NOMO-1 treated with dmso at 0.1 percent for 144 hours (cell line): ENCODE data around the gene KIRREL1.

Experiments
- DNase-seq: peaks from one replicate; lab custom pipeline; 2025; ENCODE audit not compliant: unreplicated experiment; lab: John Stamatoyannopoulos, UW

The KIRREL1 gene

GRCh38 chr1:158067662-158068061 is 74.2 kb downstream of the KIRREL1 start:
- DNase-seq: no peak

GRCh38 chr1:158068918-158069317 is 75.5 kb downstream of the KIRREL1 start:
- DNase-seq: no peak

GRCh38 chr1:158071138-158071537 is 77.7 kb downstream of the KIRREL1 start:
- no peak for DNase-seq

DNA sequence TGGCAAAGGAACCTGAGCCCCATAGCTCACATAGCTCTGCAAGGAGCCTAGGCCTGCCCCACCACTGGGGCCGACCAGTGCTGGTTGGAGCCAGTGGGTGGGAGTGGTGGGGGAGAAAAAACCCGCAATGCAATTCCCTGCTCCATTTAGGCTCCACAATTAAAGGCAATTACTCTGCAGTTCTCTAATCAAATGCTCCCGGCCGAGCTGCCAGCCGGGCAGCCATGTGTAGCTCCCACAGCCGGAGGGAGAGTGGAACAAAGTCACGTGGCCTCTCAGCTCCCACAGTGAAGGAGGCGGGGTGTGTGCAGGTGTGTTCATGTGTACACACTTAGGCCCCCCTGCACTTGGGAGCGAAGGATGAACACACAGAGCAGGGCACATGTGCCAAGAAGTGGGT is 81.6 kb downstream of the KIRREL1 start:
- no peak for DNase-seq

GRCh38 chr1:158076441-158076840 is 83.0 kb downstream of the KIRREL1 start:
- no peak for DNase-seq

DNA sequence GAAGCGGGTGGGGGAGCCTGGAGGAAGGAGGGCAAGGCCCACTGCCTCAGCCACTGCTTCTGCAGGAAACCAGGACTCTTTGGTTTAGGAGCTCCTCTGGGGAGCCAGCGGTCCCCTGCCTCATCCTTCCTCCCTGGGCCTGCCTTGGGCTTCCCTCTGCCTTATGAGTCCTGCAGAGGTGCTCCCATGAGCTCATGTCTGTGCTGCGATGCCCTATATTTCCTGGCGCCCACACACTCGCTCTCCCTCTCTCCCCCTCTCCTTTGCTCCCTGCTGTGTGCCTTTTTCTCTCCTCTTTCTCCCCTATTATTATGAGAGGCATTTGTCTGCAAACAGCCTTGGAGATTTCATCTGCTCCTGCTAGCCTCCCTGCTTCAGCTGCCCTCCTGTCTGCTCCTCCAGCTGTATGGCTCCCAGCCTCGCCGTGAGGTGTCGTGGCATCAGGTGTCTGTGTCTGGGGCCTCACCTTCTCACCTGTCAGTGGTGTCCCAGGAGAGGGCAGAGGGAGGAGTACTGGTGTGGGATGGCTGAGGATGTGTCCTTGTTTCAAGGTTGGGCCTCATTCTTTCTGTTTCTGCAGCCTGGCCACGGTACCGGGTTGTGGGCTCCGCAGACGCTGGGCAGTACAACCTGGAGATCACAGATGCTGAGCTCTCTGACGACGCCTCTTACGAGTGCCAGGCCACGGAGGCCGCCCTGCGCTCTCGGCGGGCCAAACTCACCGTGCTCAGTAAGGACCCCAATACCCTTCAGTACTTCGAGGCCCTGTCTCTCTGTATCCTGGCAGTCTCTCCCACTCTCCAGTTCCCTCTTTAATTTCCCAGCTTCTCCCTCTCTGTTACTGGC is 84.2 kb downstream of the KIRREL1 start:
- no peak for DNase-seq

GRCh38 chr1:158078569-158079080 is 85.2 kb downstream of the KIRREL1 start:
- DNase-seq: no peak

DNA sequence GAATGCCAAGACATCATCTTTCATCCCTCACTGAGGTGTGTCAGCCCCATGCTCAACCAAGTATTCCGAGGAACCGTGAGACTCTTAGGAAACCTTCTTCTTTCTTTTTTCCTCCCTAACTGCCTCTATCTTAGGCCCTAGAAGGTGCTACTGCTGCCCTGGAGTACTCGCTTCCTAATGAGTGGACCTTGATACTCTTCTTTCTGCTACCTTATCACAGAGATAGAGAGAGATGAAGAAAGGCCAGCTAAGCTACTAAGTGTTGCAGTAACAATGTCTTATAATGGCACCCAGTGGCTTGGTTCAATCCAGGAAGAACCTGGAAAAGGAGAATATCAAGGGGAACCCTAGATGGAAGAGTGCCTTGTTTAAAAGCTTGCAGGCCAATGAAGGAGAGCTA is 86.6 kb downstream of the KIRREL1 start:
- DNase-seq: no peak

DNA sequence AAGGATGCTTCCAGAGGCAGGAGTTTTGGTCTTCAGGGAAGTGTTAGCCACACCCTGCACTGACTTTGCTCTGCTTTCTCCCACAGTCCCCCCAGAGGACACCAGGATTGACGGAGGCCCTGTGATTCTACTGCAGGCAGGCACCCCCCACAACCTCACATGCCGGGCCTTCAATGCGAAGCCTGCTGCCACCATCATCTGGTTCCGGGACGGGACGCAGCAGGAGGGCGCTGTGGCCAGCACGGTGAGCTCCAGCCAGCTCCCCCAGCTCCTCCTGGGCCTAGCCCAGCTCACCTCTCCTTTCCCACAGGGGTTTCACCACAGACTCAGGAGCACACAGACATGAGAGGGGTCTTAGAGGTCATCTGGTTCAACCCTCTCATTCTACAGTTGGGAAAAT is 90.9 kb downstream of the KIRREL1 start:
- no peak for DNase-seq

- DNase-seq: no peak
Observed at GRCh38 chr1:158084747-158085146, 91.3 kb downstream of the KIRREL1 start.

- DNase-seq: peak; percentile 32
Observed at GRCh38 chr1:158087320-158087927, 94.0 kb downstream of the KIRREL1 start.

- no peak for DNase-seq
Observed at GRCh38 chr1:158089476-158089875, 96.0 kb downstream of the KIRREL1 start.

GRCh38 chr1:158089925-158090637 is 96.6 kb downstream of the KIRREL1 start:
- no peak for DNase-seq

- no peak for DNase-seq
Observed at GRCh38 chr1:158093376-158093775, 99.9 kb downstream of the KIRREL1 start.

GRCh38 chr1:158094571-158094970 is 101.1 kb downstream of the KIRREL1 start:
- no peak for DNase-seq

GRCh38 chr1:158095737-158096335 is 102.4 kb downstream of the KIRREL1 start:
- peak; percentile 17 for DNase-seq

DNA sequence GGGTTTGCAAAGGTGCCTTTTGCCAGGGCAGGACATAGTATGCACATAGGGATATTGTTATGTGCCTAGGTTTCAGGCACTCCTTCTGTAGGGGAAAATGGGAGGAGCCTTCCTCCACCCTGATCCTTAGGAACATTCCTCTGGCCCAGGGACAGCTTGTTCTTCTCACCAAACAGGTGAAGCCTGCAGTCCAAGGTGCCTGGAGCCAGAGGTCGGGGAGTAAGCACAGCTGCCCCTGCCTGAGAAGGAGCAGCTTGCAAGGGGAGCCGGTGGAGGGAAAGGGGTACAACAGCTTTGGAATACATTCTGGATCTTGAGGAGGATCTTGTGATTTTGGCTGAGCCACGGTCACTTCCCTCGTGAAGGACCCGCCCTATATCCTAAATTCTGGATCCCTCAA is 104.8 kb downstream of the KIRREL1 start:
- no peak for DNase-seq

- no peak for DNase-seq
Observed at GRCh38 chr1:158099185-158099584, 105.7 kb downstream of the KIRREL1 start.

DNA sequence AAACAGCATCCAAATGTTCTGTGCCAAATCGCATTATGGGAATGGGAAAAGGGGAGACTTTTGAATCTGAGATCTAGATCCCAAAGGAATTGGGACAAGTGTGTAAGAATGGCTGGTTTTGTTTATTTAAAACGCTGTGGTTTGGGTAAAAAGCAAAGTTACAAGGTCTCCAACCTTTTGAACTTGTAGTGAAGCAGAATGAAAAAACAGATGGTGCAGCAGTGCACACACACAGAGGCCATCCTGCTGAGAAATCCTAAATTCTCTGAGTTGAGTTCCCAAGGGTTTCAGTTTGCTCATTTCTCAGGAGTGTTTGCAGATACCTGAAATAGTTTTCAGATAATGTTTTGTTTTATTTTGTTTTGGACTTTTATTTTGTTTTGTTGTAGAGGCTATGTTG is 107.1 kb downstream of the KIRREL1 start:
- DNase-seq: no peak

- DNase-seq: no peak
Observed at GRCh38 chr1:158101455-158101854, 108.0 kb downstream of the KIRREL1 start.

- DNase-seq: no peak
Observed at GRCh38 chr1:158101927-158102326, 108.5 kb downstream of the KIRREL1 start.
